ENCODE results near the gene LRRC8E.

GRCh38 chr19:7916103-7916954, 28.0 kb downstream of the LRRC8E start:
- TF ChIP-seq REST (IDR thresholded peaks at IDR 0.05) (no peak), CTCF (IDR thresholded peaks at IDR 0.05; ENCODE audit: low read depth, low read length, missing input control) (no peak), TAF1 (conservative IDR thresholded peaks at IDR 0.05) (no peak), ATF3 (IDR thresholded peaks at IDR 0.05) (no peak), YY1 (IDR thresholded peaks at IDR 0.05) (no peak), HNF4A (conservative IDR thresholded peaks at IDR 0.05) (no peak), SP1 (IDR thresholded peaks at IDR 0.05) (no peak), GABPA (IDR thresholded peaks at IDR 0.05 in 1 of 2, conservative IDR thresholded peaks at IDR 0.05 in 1 of 2) (no peak)
